WTC11 (cell line): ENCODE measurements around the gene NDE1. TPM values are rescaled to one million over a fixed set of nuclear protein-coding genes. Genes with fewer than 3 reads are reported as not detected.

Experiments used
- ATAC-seq: fragments of 200-7000 bp; cut with Tn5 transposase; 2 replicates; pipeline ENCODE4 v1.10.0; 2021; ENCODE audit warnings: mild to moderate bottlenecking, moderate library complexity
- CTCF ChIA-PET: fragments of 300-600 bp; sonication (Branson Sonifier 250); formaldehyde crosslinking; loops from one replicate; lab custom pipeline; 2021; ENCODE audit warnings: antibody characterized with exemption; lab: Charles Lee
- POLR2A ChIA-PET: fragments of 350-600 bp; sonication (Branson Sonifier 250); formaldehyde crosslinking; loops from one replicate; lab custom pipeline; 2021; ENCODE audit warnings: antibody characterized with exemption; lab: Charles Lee
- DNase-seq: peaks from one replicate; pipeline ENCODE4 v3.0.0; 2021; ENCODE audit warnings: low spot score
- H3K27ac Mint-ChIP-seq: 2 replicates; pipeline ENCODE4 v1.8.0; 2021; ENCODE audit warnings: mixed read lengths
- H3K27me3 Mint-ChIP-seq: 2 replicates; pipeline ENCODE4 v1.8.0; 2021; ENCODE audit warnings: low read depth, mild to moderate bottlenecking, moderate library complexity, mixed read lengths
- H3K36me3 Mint-ChIP-seq: 2 replicates; pipeline ENCODE4 v1.8.0; 2021; ENCODE audit warnings: mixed read lengths
- H3K4me1 Mint-ChIP-seq: 2 replicates; pipeline ENCODE4 v1.8.0; 2022; ENCODE audit warnings: mixed read lengths
- H3K4me3 Mint-ChIP-seq: 2 replicates; pipeline ENCODE4 v1.8.0; 2021; ENCODE audit warnings: mild to moderate bottlenecking, moderate library complexity, mixed read lengths
- H3K9me3 Mint-ChIP-seq: 2 replicates; pipeline ENCODE4 v1.8.0; 2021; ENCODE audit warnings: mixed read lengths
- CREM ChIP-seq: sonication (generic); formaldehyde crosslinking; IDR thresholded peaks from 2 replicates; pipeline ENCODE4 v1.8.1; 2022; ENCODE audit warnings: mild to moderate bottlenecking, missing genetic modification reagents, moderate library complexity
- ESRRA ChIP-seq: sonication (generic); formaldehyde crosslinking; IDR thresholded peaks from 2 replicates; pipeline ENCODE4 v1.8.1; 2022; ENCODE audit warnings: mild to moderate bottlenecking, missing genetic modification reagents, borderline replicate concordance
- ETV6 ChIP-seq: sonication (generic); formaldehyde crosslinking; IDR thresholded peaks from 2 replicates; pipeline ENCODE4 v1.8.1; 2022; ENCODE audit warnings: mild to moderate bottlenecking, missing genetic modification reagents
- FOXK1 ChIP-seq: sonication (generic); formaldehyde crosslinking; IDR thresholded peaks from 2 replicates; pipeline ENCODE4 v1.8.0; 2022; ENCODE audit warnings: mild to moderate bottlenecking, moderate library complexity, missing genetic modification reagents
- FOXP1 ChIP-seq: sonication (generic); formaldehyde crosslinking; IDR thresholded peaks from 2 replicates; pipeline ENCODE4 v1.8.0; 2022; ENCODE audit warnings: missing genetic modification reagents, mild to moderate bottlenecking, moderate library complexity, borderline replicate concordance
- PRRX2 ChIP-seq: fragments of 250-450 bp; sonication (Bioruptor Pico); IDR thresholded peaks from 2 replicates; pipeline ENCODE4 v1.8.0; 2021; ENCODE audit warnings: mild to moderate bottlenecking
- RORB ChIP-seq: fragments of 250-450 bp; sonication (Bioruptor Pico); IDR thresholded peaks from 2 replicates; pipeline ENCODE4 v1.9.0; 2021; ENCODE audit warnings: mild to moderate bottlenecking
- ZNF219 ChIP-seq: sonication (generic); formaldehyde crosslinking; IDR thresholded peaks from 2 replicates; pipeline ENCODE4 v1.8.0; 2023; ENCODE audit warnings: missing genetic modification reagents, mild to moderate bottlenecking, borderline replicate concordance
- ZNF232 ChIP-seq: sonication (generic); formaldehyde crosslinking; IDR thresholded peaks from 2 replicates; pipeline ENCODE4 v1.8.0; 2022; ENCODE audit warnings: mild to moderate bottlenecking, missing genetic modification reagents
- ZNF317 ChIP-seq: sonication (generic); formaldehyde crosslinking; IDR thresholded peaks from 2 replicates; pipeline ENCODE4 v1.8.1; 2023; ENCODE audit warnings: low read depth, mild to moderate bottlenecking, moderate library complexity, missing genetic modification reagents, borderline replicate concordance
- ZNF396 ChIP-seq: fragments of 250-450 bp; sonication (Bioruptor Pico); IDR thresholded peaks from 2 replicates; pipeline ENCODE4 v1.8.0; 2021; ENCODE audit warnings: mild to moderate bottlenecking, moderate library complexity, borderline replicate concordance
- total RNA-seq: library from RNA; stranded (reverse); gene quantifications from 3 replicates; pipeline ENCODE4 v1.2.3, GENCODE V29; 2021
- TF ChIP-seq, protein P1 (sequence below): sonication (generic); formaldehyde crosslinking; IDR thresholded peaks from 2 replicates; pipeline ENCODE4 v1.8.1; 2023; ENCODE audit warnings: mild to moderate bottlenecking, missing genetic modification reagents
- TF ChIP-seq, protein P2 (sequence below): sonication (generic); formaldehyde crosslinking; IDR thresholded peaks from 2 replicates; pipeline ENCODE4 v1.8.1; 2022; ENCODE audit warnings: low read depth, mild to moderate bottlenecking, moderate library complexity, missing genetic modification reagents, borderline replicate concordance
- TF ChIP-seq, protein P3 (sequence below): fragments of 250-450 bp; sonication (Bioruptor Pico); IDR thresholded peaks from 2 replicates; pipeline ENCODE4 v2.1.2; 2022; ENCODE audit warnings: mild to moderate bottlenecking, moderate library complexity
- TF ChIP-seq, protein P4 (sequence below): fragments of 250-450 bp; sonication (Bioruptor Pico); IDR thresholded peaks from 2 replicates; pipeline ENCODE4 v1.9.0; 2021; ENCODE audit warnings: moderate library complexity, mild to moderate bottlenecking, inconsistent platforms, borderline replicate concordance
- TF ChIP-seq, protein P5 (sequence below): sonication (generic); formaldehyde crosslinking; conservative IDR thresholded peaks from 2 replicates; pipeline ENCODE4 v1.8.1; 2023; ENCODE audit warnings: mild to moderate bottlenecking, low read depth, missing genetic modification reagents, moderate library complexity
- TF ChIP-seq, protein P6 (sequence below): sonication (generic); formaldehyde crosslinking; IDR thresholded peaks from 2 replicates; pipeline ENCODE4 v1.8.1; 2023; ENCODE audit warnings: mild to moderate bottlenecking, missing genetic modification reagents, moderate library complexity
- TF ChIP-seq, protein P7 (sequence below): sonication (generic); formaldehyde crosslinking; conservative IDR thresholded peaks from 2 replicates; pipeline ENCODE4 v1.8.1; 2022; ENCODE audit warnings: mild to moderate bottlenecking, missing genetic modification reagents
- TF ChIP-seq, protein P8 (sequence below): fragments of 250-450 bp; sonication (Bioruptor Pico); IDR thresholded peaks from 2 replicates; pipeline ENCODE4 v1.9.0; 2021; ENCODE audit warnings: mild to moderate bottlenecking, borderline replicate concordance

The NDE1 gene
- total RNA-seq, 1 experiment from 2014 or later: 39.4 TPM

DNA sequence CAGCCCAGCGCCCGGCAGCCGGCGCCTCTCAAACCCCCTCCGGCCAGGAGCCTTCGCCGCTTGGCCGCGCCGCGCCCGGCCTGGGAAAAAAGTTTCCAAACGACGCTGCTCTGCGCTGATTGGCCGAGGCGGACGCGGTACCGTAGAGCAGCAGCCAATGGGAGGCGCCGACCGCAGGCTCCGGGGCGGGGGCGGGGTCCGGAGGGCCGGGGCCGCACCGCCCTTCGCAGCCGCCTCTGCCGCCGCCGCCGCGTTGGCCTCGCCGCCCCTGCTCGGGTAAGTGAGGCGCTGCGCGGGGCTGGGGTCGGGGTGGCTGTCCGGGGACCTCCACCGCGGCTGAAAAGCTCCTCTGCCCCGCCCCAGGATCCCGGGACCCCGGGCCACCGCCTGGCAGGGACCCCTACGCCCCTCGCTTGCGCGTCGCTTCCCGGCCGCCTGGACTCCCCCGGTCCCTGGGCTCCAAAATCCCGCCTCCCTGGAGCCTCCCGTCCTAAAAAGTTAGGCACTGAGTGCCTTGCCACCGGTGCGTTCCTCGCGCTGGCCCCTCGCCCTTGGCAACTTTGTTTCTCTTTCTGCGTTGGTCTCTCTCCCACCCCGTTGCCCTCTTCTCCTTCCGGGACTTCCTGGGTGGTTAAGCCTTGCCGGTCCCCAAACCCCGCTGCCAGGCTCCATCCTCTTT is at the start of gene NDE1 (continued):
- TF ChIP-seq, protein P1, sequence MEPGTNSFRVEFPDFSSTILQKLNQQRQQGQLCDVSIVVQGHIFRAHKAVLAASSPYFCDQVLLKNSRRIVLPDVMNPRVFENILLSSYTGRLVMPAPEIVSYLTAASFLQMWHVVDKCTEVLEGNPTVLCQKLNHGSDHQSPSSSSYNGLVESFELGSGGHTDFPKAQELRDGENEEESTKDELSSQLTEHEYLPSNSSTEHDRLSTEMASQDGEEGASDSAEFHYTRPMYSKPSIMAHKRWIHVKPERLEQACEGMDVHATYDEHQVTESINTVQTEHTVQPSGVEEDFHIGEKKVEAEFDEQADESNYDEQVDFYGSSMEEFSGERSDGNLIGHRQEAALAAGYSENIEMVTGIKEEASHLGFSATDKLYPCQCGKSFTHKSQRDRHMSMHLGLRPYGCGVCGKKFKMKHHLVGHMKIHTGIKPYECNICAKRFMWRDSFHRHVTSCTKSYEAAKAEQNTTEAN (CRISPR knock-in tag): no peak
- no peak for TF ChIP-seq RORB (CRISPR knock-in tag)
- TF ChIP-seq, protein P2, sequence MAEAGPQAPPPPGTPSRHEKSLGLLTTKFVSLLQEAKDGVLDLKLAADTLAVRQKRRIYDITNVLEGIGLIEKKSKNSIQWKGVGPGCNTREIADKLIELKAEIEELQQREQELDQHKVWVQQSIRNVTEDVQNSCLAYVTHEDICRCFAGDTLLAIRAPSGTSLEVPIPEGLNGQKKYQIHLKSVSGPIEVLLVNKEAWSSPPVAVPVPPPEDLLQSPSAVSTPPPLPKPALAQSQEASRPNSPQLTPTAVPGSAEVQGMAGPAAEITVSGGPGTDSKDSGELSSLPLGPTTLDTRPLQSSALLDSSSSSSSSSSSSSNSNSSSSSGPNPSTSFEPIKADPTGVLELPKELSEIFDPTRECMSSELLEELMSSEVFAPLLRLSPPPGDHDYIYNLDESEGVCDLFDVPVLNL: no peak
- TF ChIP-seq CREM (CRISPR knock-in tag): no peak
- TF ChIP-seq ZNF219: peak; percentile 55; the same call in 1 of the 2 replicates
- TF ChIP-seq FOXK1 (CRISPR knock-in tag): 0 out of 2 replicates have a peak, but pooled peaks have one; percentile 23
- peak; percentile 56 for TF ChIP-seq ETV6
- no peak for TF ChIP-seq PRRX2 (CRISPR knock-in tag)
- TF ChIP-seq, protein P3, sequence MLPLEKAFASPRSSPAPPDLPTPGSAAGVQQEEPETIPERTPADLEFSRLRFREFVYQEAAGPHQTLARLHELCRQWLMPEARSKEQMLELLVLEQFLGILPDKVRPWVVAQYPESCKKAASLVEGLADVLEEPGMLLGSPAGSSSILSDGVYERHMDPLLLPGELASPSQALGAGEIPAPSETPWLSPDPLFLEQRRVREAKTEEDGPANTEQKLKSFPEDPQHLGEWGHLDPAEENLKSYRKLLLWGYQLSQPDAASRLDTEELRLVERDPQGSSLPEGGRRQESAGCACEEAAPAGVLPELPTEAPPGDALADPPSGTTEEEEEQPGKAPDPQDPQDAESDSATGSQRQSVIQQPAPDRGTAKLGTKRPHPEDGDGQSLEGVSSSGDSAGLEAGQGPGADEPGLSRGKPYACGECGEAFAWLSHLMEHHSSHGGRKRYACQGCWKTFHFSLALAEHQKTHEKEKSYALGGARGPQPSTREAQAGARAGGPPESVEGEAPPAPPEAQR (CRISPR knock-in tag): no peak
- TF ChIP-seq, all 79 proteins: peak for 16

DNA sequence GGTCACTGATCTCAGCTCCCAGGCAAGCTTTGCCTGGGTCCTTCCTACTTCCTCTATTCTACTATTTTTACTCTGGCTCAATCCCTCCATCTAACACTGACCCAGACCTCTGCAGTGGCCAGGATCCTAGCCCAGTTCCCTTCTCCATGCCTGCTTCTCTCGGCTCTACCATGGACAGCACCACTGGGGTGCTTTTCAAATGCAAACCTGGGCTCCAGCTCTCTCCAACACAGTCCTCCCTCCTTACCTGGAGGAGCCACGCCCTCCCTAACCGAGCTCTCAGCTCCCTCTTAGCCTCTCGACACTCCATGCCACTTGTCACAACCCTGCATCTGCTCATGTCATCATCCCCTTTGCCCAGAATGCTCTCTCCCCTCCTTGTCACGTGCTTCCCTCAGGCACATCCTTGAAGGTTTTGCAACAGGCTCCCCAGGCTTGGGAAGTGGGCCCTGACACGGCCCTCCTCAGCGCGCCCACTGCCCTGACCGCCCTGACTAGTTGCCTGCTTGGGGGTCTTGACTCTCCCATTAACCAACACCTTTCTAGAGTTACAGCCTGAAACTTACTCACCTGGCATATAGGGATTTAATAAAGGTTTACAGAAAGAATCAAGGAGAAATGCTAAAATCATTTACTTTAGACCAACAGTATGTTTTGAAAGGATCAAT is 48.7 kb upstream of the NDE1 start:
- peak; percentile 74 for DNase-seq
- ChIA-PET CTCF (interaction anchor here (0.6 kb wide), 1 partner anchor 51 kb away, joined by 3 read pairs; no protein-coding TSS in a partner anchor), POLR2A (no interaction called here)
- no peaks in the 10 kb centered on the region for H3K27me3 Mint-ChIP-seq
- H3K4me1 Mint-ChIP-seq: peaks cover 8% of the 10 kb centered on the region
- H3K36me3 Mint-ChIP-seq: peaks cover 65% of the 10 kb centered on the region
- peak; percentile 92 for ATAC-seq
- no peaks in the 10 kb centered on the region for H3K9me3 Mint-ChIP-seq
- no peak overlapping the region for H3K4me3 Mint-ChIP-seq
- no peak overlapping the region for H3K27ac Mint-ChIP-seq
- TF ChIP-seq, protein P2: 0 out of 2 replicates have a peak, but pooled peaks have one; percentile 38
- TF ChIP-seq, protein P4, sequence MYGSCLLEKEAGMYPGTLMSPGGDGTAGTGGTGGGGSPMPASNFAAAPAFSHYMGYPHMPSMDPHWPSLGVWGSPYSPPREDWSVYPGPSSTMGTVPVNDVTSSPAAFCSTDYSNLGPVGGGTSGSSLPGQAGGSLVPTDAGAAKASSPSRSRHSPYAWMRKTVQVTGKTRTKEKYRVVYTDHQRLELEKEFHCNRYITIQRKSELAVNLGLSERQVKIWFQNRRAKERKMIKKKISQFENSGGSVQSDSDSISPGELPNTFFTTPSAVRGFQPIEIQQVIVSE (CRISPR knock-in tag): no peak
- TF ChIP-seq ZNF232 (CRISPR knock-in tag): peak; percentile 82; the same call in 1 of the 2 replicates
- 0 out of 2 replicates have a peak, but pooled peaks have one; percentile 57 for TF ChIP-seq FOXP1 (CRISPR knock-in tag)
- TF ChIP-seq ESRRA (CRISPR knock-in tag): no peak
- TF ChIP-seq, protein P5, sequence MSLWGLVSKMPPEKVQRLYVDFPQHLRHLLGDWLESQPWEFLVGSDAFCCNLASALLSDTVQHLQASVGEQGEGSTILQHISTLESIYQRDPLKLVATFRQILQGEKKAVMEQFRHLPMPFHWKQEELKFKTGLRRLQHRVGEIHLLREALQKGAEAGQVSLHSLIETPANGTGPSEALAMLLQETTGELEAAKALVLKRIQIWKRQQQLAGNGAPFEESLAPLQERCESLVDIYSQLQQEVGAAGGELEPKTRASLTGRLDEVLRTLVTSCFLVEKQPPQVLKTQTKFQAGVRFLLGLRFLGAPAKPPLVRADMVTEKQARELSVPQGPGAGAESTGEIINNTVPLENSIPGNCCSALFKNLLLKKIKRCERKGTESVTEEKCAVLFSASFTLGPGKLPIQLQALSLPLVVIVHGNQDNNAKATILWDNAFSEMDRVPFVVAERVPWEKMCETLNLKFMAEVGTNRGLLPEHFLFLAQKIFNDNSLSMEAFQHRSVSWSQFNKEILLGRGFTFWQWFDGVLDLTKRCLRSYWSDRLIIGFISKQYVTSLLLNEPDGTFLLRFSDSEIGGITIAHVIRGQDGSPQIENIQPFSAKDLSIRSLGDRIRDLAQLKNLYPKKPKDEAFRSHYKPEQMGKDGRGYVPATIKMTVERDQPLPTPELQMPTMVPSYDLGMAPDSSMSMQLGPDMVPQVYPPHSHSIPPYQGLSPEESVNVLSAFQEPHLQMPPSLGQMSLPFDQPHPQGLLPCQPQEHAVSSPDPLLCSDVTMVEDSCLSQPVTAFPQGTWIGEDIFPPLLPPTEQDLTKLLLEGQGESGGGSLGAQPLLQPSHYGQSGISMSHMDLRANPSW (CRISPR knock-in tag): no peak
- TF ChIP-seq, protein P6, sequence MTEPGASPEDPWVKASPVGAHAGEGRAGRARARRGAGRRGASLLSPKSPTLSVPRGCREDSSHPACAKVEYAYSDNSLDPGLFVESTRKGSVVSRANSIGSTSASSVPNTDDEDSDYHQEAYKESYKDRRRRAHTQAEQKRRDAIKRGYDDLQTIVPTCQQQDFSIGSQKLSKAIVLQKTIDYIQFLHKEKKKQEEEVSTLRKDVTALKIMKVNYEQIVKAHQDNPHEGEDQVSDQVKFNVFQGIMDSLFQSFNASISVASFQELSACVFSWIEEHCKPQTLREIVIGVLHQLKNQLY: no peak
- TF ChIP-seq, protein P7, sequence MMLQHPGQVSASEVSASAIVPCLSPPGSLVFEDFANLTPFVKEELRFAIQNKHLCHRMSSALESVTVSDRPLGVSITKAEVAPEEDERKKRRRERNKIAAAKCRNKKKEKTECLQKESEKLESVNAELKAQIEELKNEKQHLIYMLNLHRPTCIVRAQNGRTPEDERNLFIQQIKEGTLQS (CRISPR knock-in tag): no peak
- no peak for TF ChIP-seq ZNF396
- no peak for TF ChIP-seq ZNF317 (CRISPR knock-in tag)
- TF ChIP-seq, protein P8, sequence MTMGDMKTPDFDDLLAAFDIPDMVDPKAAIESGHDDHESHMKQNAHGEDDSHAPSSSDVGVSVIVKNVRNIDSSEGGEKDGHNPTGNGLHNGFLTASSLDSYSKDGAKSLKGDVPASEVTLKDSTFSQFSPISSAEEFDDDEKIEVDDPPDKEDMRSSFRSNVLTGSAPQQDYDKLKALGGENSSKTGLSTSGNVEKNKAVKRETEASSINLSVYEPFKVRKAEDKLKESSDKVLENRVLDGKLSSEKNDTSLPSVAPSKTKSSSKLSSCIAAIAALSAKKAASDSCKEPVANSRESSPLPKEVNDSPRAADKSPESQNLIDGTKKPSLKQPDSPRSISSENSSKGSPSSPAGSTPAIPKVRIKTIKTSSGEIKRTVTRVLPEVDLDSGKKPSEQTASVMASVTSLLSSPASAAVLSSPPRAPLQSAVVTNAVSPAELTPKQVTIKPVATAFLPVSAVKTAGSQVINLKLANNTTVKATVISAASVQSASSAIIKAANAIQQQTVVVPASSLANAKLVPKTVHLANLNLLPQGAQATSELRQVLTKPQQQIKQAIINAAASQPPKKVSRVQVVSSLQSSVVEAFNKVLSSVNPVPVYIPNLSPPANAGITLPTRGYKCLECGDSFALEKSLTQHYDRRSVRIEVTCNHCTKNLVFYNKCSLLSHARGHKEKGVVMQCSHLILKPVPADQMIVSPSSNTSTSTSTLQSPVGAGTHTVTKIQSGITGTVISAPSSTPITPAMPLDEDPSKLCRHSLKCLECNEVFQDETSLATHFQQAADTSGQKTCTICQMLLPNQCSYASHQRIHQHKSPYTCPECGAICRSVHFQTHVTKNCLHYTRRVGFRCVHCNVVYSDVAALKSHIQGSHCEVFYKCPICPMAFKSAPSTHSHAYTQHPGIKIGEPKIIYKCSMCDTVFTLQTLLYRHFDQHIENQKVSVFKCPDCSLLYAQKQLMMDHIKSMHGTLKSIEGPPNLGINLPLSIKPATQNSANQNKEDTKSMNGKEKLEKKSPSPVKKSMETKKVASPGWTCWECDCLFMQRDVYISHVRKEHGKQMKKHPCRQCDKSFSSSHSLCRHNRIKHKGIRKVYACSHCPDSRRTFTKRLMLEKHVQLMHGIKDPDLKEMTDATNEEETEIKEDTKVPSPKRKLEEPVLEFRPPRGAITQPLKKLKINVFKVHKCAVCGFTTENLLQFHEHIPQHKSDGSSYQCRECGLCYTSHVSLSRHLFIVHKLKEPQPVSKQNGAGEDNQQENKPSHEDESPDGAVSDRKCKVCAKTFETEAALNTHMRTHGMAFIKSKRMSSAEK: no peak
